ENCODE measurements around the gene PPIL1.
A peak's percentile ranks its signal among the peaks of the same experiment; 100 is the strongest.

Gene PPIL1

DNA sequence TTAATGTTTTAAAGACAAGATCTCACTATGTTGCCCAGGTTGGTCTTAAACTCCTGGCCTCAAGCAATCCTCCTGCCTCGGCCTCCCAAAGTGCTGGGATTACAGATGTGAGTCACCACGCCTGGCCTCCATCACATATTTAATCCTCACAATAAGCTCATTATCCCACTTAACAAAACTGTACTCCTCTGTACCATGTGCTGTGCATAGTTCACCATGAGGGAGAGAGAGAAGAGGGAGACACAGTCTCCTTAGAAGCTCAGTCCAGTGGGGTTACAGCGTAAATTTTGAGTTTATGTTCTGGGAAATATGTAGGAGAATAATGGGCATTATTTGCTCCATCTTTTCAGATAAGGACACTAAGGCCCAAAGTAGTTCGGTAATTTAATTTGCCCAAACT is 27.5 kb downstream of the PPIL1 start:
- H2BK12ac ChIP-seq (ENCODE audit: low read length) = no peak overlapping the region
- no peak overlapping the region for H2AFZ ChIP-seq (ENCODE audit: low read length)
- no peak for DNase-seq (ENCODE audit: low spot score)
- H2AK5ac ChIP-seq (ENCODE audit: low read depth, low read length) = no peak overlapping the region
- H2BK5ac ChIP-seq (ENCODE audit: low read length) = no peak overlapping the region
- no peak overlapping the region for H3K23ac ChIP-seq (ENCODE audit: low read depth, low read length, poor library complexity)
- no CpG with 5 or more reads among the region's 4 CpGs for WGBS, 2 donors (ENCODE audit: extremely low coverage in 2 of 2, insufficient read length in 2 of 2, insufficient replicate concordance in 1 of 2)
- H3K36me3 ChIP-seq (replicated peaks in 1 of 2; ENCODE audit: control insufficient read depth in 2 of 2, insufficient read depth in 2 of 2, low read length in 2 of 2) = peaks cover 4% of the 10 kb centered on the region in 2 donors
- no peak overlapping the region for H3K9ac ChIP-seq (ENCODE audit: low read depth, low read length, poor library complexity)
- no peak overlapping the region for H2BK15ac ChIP-seq (ENCODE audit: low read length)
- H3K79me1 ChIP-seq (ENCODE audit: low read depth, low read length) = no peaks in the 10 kb centered on the region
- no peak overlapping the region for H3K4me2 ChIP-seq (ENCODE audit: insufficient read depth, low read length, poor library complexity, severe bottlenecking)
- H4K8ac ChIP-seq (ENCODE audit: low read depth, low read length) = no peak overlapping the region
- H4K91ac ChIP-seq (ENCODE audit: low read depth, low read length, poor library complexity) = no peak overlapping the region
- H3K14ac ChIP-seq (ENCODE audit: low read length) = no peak overlapping the region
- H3K4ac ChIP-seq (ENCODE audit: low read length) = no peak overlapping the region
- H3K18ac ChIP-seq (ENCODE audit: low read length) = no peak overlapping the region
- peaks cover 9 to 12% of the 10 kb centered on the region in 2 donors for H3K4me1 ChIP-seq (ENCODE audit: control insufficient read depth in 2 of 2, insufficient read depth in 1 of 2, low read depth in 1 of 2, low read length in 2 of 2)
- H3K27ac ChIP-seq (replicated peaks; ENCODE audit: low read length) = no peak overlapping the region
- no peak overlapping the region for H3K4me3 ChIP-seq (ENCODE audit: low read length in 2 of 2)
- peaks cover 0 to 2% of the 10 kb centered on the region in 2 donors for H3K9me3 ChIP-seq (replicated peaks in 1 of 2; ENCODE audit: control insufficient read depth in 2 of 2, insufficient read depth in 1 of 2, low read depth in 1 of 2, low read length in 2 of 2)
- H2BK120ac ChIP-seq (ENCODE audit: low read depth, low read length) = no peak overlapping the region
- H3K27me3 ChIP-seq (ENCODE audit: control insufficient read depth in 3 of 3, insufficient read depth in 3 of 3, low read depth in 1 of 3, low read length in 3 of 3) = no peaks in the 10 kb centered on the region

DNA sequence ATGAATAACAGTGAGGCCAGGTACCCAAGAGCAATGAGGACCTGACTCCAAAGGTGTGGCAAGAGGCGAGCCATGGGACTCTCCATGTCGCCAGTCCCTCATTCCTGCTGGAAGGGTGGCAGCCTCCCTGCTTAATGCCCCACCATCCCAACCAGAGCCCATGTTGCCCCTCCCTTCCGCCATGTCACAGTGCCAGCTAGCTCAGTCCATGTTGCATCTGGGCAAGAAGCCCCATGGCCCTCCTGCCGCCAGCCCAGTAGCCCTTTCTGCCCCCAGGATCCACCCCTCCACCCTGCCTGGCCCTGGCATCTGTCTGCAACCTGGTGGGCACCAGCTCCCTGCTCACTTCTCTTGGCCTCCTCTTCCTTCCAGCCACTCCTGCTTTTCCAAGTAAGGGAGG is 29.4 kb downstream of the PPIL1 start:
- H3K14ac ChIP-seq (ENCODE audit: low read length) = no peak overlapping the region
- H3K79me1 ChIP-seq (ENCODE audit: low read depth, low read length) = no peaks in the 10 kb centered on the region
- peaks cover 4 to 11% (median 7%) of the 10 kb centered on the region in 3 experiments for H3K27me3 ChIP-seq (ENCODE audit: control insufficient read depth in 3 of 3, insufficient read depth in 3 of 3, low read depth in 1 of 3, low read length in 3 of 3)
- H3K9ac ChIP-seq (ENCODE audit: low read depth, low read length, poor library complexity) = no peak overlapping the region
- H2BK15ac ChIP-seq (ENCODE audit: low read length) = no peak overlapping the region
- peak overlapping the region; percentile 54 for H3K18ac ChIP-seq (ENCODE audit: low read length)
- DNase-seq (ENCODE audit: low spot score) = no peak
- no peak overlapping the region for H3K4me2 ChIP-seq (ENCODE audit: insufficient read depth, low read length, poor library complexity, severe bottlenecking)
- H2AFZ ChIP-seq (ENCODE audit: low read length) = no peak overlapping the region
- no peak overlapping the region for H3K23ac ChIP-seq (ENCODE audit: low read depth, low read length, poor library complexity)
- H3K36me3 ChIP-seq (replicated peaks in 1 of 2; ENCODE audit: control insufficient read depth in 2 of 2, insufficient read depth in 2 of 2, low read length in 2 of 2) = peaks cover 0 to 2% of the 10 kb centered on the region in 2 donors
- WGBS, 2 donors (ENCODE audit: extremely low coverage in 2 of 2, insufficient read length in 2 of 2, insufficient replicate concordance in 1 of 2) = no CpG with 5 or more reads among the region's 4 CpGs
- H3K27ac ChIP-seq (replicated peaks; ENCODE audit: low read length) = no peak overlapping the region
- no peak overlapping the region for H4K8ac ChIP-seq (ENCODE audit: low read depth, low read length)
- H3K4me1 ChIP-seq (ENCODE audit: control insufficient read depth in 2 of 2, insufficient read depth in 1 of 2, low read depth in 1 of 2, low read length in 2 of 2) = peaks cover 15 to 21% of the 10 kb centered on the region in 2 donors
- H3K4me3 ChIP-seq (ENCODE audit: low read length in 2 of 2) = no peak overlapping the region
- H2AK5ac ChIP-seq (ENCODE audit: low read depth, low read length) = peak overlapping the region; percentile 27
- H2BK5ac ChIP-seq (ENCODE audit: low read length) = peak overlapping the region; percentile 57
- no peak overlapping the region for H4K91ac ChIP-seq (ENCODE audit: low read depth, low read length, poor library complexity)
- H3K9me3 ChIP-seq (replicated peaks in 1 of 2; ENCODE audit: control insufficient read depth in 2 of 2, insufficient read depth in 1 of 2, low read depth in 1 of 2, low read length in 2 of 2) = no peaks in the 10 kb centered on the region
- no peak overlapping the region for H2BK12ac ChIP-seq (ENCODE audit: low read length)
- no peak overlapping the region for H3K4ac ChIP-seq (ENCODE audit: low read length)
- H2BK120ac ChIP-seq (ENCODE audit: low read depth, low read length) = no peak overlapping the region

DNA sequence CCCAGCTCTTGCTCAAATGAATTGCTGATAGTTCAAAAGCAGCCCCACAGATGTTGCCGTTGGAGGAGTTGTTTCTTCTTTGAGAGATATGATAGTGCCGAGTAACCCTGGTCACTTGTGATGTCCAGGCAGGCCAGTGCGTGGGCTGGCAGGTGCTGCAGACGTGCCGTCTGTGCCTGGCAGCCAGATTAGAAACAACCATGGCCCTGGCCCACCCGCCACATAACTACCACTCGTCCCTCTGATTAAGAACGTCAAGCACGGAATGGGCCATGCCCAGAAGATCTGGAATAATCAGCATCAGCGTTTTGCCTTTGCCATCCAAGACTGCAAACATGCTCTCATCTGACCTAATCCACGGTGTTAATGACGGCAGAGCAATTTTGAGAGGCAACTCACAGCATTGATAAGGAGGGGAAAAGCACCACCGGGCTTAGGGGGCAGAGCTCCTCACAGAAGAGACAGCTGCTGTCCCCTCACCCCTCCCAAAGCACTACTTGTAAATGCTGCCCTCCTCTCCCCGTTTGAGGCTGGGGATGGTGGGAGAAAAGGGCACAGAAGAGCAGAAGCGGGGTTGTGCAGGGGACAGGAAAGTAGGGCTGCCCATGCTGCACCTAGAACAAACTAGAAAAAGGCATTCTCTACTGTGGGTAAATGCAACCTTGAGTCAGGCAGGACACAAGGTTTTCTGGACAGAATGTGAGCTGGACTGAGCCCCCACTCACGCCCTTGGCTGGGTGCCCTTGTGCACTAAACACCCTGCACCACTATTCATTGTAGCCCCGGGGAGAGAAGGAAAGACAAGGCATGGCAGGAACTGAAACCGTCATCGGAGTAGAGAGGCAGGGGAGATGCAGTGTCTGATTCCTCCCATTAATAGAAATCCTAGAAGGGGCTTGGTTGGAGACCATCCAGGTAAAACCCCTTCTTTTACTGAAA is 30.1 kb downstream of the PPIL1 start:
- no peaks in the 10 kb centered on the region for H3K9me3 ChIP-seq (replicated peaks in 1 of 2; ENCODE audit: control insufficient read depth in 2 of 2, insufficient read depth in 1 of 2, low read depth in 1 of 2, low read length in 2 of 2)
- H2BK120ac ChIP-seq (ENCODE audit: low read depth, low read length) = no peak overlapping the region
- no peak overlapping the region for H2AK5ac ChIP-seq (ENCODE audit: low read depth, low read length)
- H2BK5ac ChIP-seq (ENCODE audit: low read length) = no peak overlapping the region
- no peak overlapping the region for H3K18ac ChIP-seq (ENCODE audit: low read length)
- no peak overlapping the region for H2AFZ ChIP-seq (ENCODE audit: low read length)
- no peak overlapping the region for H4K91ac ChIP-seq (ENCODE audit: low read depth, low read length, poor library complexity)
- H3K14ac ChIP-seq (ENCODE audit: low read length) = no peak overlapping the region
- H2BK15ac ChIP-seq (ENCODE audit: low read length) = no peak overlapping the region
- no peak overlapping the region for H2BK12ac ChIP-seq (ENCODE audit: low read length)
- no peak overlapping the region for H3K4me3 ChIP-seq (ENCODE audit: low read length in 2 of 2)
- no peak for DNase-seq (ENCODE audit: low spot score)
- H3K79me1 ChIP-seq (ENCODE audit: low read depth, low read length) = no peaks in the 10 kb centered on the region
- peaks cover 16 to 23% of the 10 kb centered on the region in 2 donors for H3K4me1 ChIP-seq (ENCODE audit: control insufficient read depth in 2 of 2, insufficient read depth in 1 of 2, low read depth in 1 of 2, low read length in 2 of 2)
- peak overlapping the region; percentile 25 for H3K23ac ChIP-seq (ENCODE audit: low read depth, low read length, poor library complexity)
- H4K8ac ChIP-seq (ENCODE audit: low read depth, low read length) = no peak overlapping the region
- peaks cover 8 to 17% (median 10%) of the 10 kb centered on the region in 3 experiments for H3K27me3 ChIP-seq (ENCODE audit: control insufficient read depth in 3 of 3, insufficient read depth in 3 of 3, low read depth in 1 of 3, low read length in 3 of 3)
- WGBS, 2 donors (ENCODE audit: extremely low coverage in 2 of 2, insufficient read length in 2 of 2, insufficient replicate concordance in 1 of 2) = no CpG with 5 or more reads among the region's 19 CpGs
- H3K4ac ChIP-seq (ENCODE audit: low read length) = no peak overlapping the region
- no peak overlapping the region for H3K9ac ChIP-seq (ENCODE audit: low read depth, low read length, poor library complexity)
- no peak overlapping the region for H3K27ac ChIP-seq (replicated peaks; ENCODE audit: low read length)
- no peaks in the 10 kb centered on the region for H3K36me3 ChIP-seq (replicated peaks in 1 of 2; ENCODE audit: control insufficient read depth in 2 of 2, insufficient read depth in 2 of 2, low read length in 2 of 2)
- no peak overlapping the region for H3K4me2 ChIP-seq (ENCODE audit: insufficient read depth, low read length, poor library complexity, severe bottlenecking)

DNA sequence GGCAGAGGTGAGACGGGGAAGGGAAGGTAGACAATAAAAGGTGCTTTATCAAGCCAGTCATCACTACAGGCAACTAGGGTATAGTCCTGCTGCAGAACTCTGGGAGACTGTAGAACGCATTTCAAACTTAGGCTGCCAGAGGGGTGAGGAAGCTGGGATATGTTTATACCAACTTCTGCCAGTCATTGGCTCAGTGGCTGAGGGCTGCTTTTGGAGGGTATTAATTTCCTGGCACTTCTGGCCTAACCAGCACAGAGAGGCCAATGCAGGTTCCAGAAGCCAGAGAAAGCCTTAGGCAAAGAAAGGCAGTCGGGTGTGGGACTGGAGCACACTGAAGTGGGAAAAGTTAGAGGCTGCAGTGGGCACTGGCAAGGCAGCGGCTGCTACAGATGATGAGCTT is 31.4 kb downstream of the PPIL1 start:
- Histone ChIP-seq H2AFZ (ENCODE audit: low read length) (no peak overlapping the region), H4K91ac (ENCODE audit: low read depth, low read length, poor library complexity) (no peak overlapping the region), H2AK5ac (ENCODE audit: low read depth, low read length) (peak overlapping the region; percentile 66), H3K36me3 (replicated peaks in 1 of 2; ENCODE audit: control insufficient read depth in 2 of 2, insufficient read depth in 2 of 2, low read length in 2 of 2) (no peaks in the 10 kb centered on the region), H2BK5ac (ENCODE audit: low read length) (no peak overlapping the region), H3K79me1 (ENCODE audit: low read depth, low read length) (no peaks in the 10 kb centered on the region), H3K4me3 (ENCODE audit: low read length in 2 of 2) (no peak overlapping the region), H3K18ac (ENCODE audit: low read length) (peak overlapping the region; percentile 19), H2BK120ac (ENCODE audit: low read depth, low read length) (no peak overlapping the region), H3K27me3 (ENCODE audit: control insufficient read depth in 3 of 3, insufficient read depth in 3 of 3, low read depth in 1 of 3, low read length in 3 of 3) (peaks cover 16 to 31% (median 22%) of the 10 kb centered on the region in 3 experiments), H4K8ac (ENCODE audit: low read depth, low read length) (no peak overlapping the region), H2BK15ac (ENCODE audit: low read length) (peak overlapping the region; percentile 54), H3K9ac (ENCODE audit: low read depth, low read length, poor library complexity) (no peak overlapping the region), H3K27ac (replicated peaks; ENCODE audit: low read length) (no peak overlapping the region), H3K9me3 (replicated peaks in 1 of 2; ENCODE audit: control insufficient read depth in 2 of 2, insufficient read depth in 1 of 2, low read depth in 1 of 2, low read length in 2 of 2) (no peaks in the 10 kb centered on the region), H3K14ac (ENCODE audit: low read length) (no peak overlapping the region), H3K23ac (ENCODE audit: low read depth, low read length, poor library complexity) (peak overlapping the region; percentile 3), H3K4ac (ENCODE audit: low read length) (no peak overlapping the region), H3K4me2 (ENCODE audit: insufficient read depth, low read length, poor library complexity, severe bottlenecking) (no peak overlapping the region), H3K4me1 (ENCODE audit: control insufficient read depth in 2 of 2, insufficient read depth in 1 of 2, low read depth in 1 of 2, low read length in 2 of 2) (peaks cover 14 to 17% of the 10 kb centered on the region in 2 donors), H2BK12ac (ENCODE audit: low read length) (no peak overlapping the region)
- DNase-seq (ENCODE audit: low spot score) = no peak
- no CpG with 5 or more reads among the region's 4 CpGs for WGBS, 2 donors (ENCODE audit: extremely low coverage in 2 of 2, insufficient read length in 2 of 2, insufficient replicate concordance in 1 of 2)
